Fibroblast of the aortic adventitia (primary cell): Measurements from ENCODE around the gene DEPDC5. TPM values are rescaled to one million over a fixed set of nuclear protein-coding genes. Genes with fewer than 3 reads are reported as not detected.
A peak's percentile ranks its signal among the peaks of the same experiment; 100 is the strongest.

Experiments used
- DNase-seq: peaks from one replicate; pipeline ENCODE4 v3.0.0-alpha.2; 2010; ENCODE audit warnings: low read depth
- H3K4me3 ChIP-seq: 2 replicates; pipeline ENCODE4 v1.5.1; 2011; ENCODE audit warnings: low read depth, mild to moderate bottlenecking, control low read depth, low read length, moderate library complexity
- total RNA-seq: library from RNA; depleted of rRNA; stranded (reverse); fragments of >200 nt; gene quantifications from 2 replicates; pipeline ENCODE4 v1.2.3, GENCODE V29; 2012; ENCODE audit warnings: low replicate concordance
- TF ChIP-seq, protein P1 (sequence below): IDR thresholded peaks from 2 replicates; pipeline ENCODE4 v1.5.1; 2011; ENCODE audit warnings: mild to moderate bottlenecking, low read length, control low read depth, inconsistent platforms; ENCODE audit not compliant: insufficient read depth

DEPDC5 gene
- total RNA-seq, 1 donor, result 17.7 TPM

DNA sequence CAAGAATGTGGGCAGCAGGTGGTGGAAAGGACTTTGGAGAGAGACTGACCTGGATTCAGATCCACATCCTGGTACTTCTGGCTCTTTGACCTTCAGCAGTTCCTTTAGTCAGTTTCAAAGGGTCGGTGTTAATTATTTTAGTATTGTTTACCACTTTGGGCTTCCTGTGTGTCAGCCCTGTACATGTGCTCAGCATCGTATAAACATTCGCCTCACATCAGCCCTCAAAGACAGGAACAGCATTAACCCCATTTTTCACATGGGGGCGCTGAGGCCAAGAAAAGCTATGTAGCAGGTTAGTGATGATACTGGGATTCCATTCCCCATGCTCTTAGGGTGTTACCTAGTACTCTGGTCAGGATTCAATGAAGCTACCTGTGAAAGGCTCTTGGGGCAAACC lies 118.4 kb downstream of the DEPDC5 start:
- H3K4me3 ChIP-seq, result no peak overlapping the region
- TF ChIP-seq, protein P1, sequence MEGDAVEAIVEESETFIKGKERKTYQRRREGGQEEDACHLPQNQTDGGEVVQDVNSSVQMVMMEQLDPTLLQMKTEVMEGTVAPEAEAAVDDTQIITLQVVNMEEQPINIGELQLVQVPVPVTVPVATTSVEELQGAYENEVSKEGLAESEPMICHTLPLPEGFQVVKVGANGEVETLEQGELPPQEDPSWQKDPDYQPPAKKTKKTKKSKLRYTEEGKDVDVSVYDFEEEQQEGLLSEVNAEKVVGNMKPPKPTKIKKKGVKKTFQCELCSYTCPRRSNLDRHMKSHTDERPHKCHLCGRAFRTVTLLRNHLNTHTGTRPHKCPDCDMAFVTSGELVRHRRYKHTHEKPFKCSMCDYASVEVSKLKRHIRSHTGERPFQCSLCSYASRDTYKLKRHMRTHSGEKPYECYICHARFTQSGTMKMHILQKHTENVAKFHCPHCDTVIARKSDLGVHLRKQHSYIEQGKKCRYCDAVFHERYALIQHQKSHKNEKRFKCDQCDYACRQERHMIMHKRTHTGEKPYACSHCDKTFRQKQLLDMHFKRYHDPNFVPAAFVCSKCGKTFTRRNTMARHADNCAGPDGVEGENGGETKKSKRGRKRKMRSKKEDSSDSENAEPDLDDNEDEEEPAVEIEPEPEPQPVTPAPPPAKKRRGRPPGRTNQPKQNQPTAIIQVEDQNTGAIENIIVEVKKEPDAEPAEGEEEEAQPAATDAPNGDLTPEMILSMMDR, result peak; percentile 12
- DNase-seq, result no peak

DNA sequence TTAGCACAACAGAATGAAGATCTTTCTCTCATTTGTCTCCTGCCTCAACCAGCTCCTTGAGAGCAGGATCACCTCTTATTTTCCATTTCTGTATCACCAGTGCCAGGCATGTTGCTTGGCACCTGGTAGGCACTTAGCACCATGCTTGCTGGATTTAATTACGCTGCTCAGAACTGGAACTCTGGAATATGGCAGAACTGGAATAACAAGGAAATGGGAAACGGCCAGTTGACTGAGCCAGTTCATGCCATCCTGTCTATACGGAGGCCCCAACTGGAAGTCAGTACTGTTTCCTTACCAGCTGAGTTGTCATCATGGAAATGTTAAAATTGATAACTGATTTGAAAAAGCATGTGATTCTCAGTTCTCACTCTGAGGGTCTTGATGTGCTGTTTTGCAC lies 121.0 kb downstream of the DEPDC5 start:
- TF ChIP-seq, protein P1, result no peak
- no peak for DNase-seq
- H3K4me3 ChIP-seq, result no peak overlapping the region

DNA sequence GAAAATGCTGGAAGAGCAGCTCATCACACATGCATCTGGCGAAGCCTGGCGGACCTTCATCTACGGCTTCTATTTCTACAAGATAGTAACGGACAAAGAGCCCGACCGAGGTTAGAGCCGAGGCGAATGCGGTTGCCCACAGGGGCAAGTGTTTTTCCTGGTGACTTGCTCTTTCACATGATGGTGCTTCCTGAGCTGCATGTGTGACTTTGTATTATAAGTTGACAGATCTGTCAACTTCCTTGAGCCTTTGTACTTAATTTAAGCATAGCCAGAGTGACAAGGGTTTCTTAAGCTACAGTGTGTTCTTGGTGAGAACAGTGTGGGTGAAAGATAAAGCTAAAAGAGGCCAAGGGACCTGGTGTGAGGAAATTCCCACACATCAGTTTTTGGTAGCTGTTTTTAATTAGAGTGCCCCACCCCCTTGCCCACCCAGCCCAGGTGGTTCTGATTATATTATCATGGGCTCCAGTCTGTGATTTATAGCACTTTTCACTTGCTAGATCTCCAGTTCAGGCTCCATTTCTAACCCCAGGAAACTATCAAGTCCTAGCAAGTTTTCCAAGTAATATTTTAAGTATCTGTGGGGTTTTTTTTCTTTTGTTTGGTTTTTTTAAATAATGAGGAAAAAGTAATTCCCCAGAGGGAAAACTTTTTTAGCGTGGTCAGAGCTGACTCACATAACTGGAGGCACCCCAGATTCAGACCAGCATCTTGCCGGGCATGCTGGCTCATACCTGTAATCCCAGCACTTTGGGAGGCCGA lies 122.5 kb downstream of the DEPDC5 start:
- TF ChIP-seq, protein P1, result no peak
- DNase-seq, result peak; percentile 69
- no peak overlapping the region for H3K4me3 ChIP-seq

DNA sequence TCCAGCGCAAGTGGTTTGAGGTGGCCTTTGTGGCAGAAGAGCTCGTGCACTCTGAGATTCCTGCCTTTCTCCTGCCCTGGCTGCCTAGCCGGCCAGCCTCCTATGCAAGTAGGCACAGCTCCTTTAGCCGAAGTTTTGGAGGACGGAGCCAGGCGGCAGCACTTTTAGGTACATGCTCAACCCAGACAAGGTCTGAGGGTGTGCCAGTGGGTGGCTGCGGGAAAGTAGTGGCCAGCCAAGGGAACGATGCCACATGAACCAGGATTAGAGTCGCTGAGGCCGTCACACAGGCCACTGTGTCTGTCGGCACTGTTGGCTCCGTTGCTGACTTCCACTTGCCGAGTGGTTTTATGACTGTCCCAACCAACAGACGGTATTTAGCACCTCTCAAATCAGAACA lies 125.8 kb downstream of the DEPDC5 start:
- TF ChIP-seq, protein P1, result no peak
- no peak for DNase-seq
- H3K4me3 ChIP-seq, result no peak overlapping the region

DNA sequence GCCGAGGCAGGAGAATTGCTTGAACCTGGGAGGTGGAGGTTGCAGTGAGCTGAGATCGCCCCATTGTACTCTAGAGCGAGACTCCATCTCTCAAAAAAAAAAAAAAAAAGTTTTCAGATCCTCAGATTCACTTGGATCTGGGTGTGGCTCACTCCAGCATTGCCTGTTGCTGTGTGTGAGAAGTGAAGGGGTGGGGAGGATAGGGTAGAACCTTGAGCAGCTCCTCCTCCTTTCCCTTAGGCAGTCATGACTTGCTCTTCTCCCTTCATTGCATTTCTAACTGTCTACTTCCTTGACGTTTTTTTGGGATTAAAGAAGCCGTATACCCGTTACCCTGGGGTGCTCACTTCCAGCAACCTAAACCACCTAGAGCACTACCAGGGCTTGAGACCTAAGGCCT lies 127.4 kb downstream of the DEPDC5 start:
- DNase-seq, result no peak
- TF ChIP-seq, protein P1, result no peak
- H3K4me3 ChIP-seq, result no peak overlapping the region

DNA sequence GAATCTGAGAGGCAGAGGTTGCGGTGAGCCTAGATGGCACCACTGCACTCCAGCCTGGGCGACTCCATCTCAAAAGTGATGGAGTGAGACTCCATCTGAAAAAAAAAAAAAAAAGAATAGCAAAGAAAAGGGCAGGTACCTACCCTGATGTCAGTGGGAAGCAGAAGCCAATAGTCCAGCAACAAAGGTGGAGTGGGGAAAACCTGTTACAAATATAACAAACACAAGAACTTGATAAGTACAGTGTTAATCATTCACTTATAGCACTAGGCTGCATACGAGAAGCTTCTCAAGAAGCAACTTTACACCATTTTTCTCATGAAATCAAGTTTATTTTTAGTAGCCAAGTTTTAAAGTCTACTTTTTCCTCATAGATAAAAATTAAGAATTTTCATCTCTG lies 128.0 kb downstream of the DEPDC5 start:
- no peak for DNase-seq
- TF ChIP-seq, protein P1, result no peak
- H3K4me3 ChIP-seq, result no peak overlapping the region

DNA sequence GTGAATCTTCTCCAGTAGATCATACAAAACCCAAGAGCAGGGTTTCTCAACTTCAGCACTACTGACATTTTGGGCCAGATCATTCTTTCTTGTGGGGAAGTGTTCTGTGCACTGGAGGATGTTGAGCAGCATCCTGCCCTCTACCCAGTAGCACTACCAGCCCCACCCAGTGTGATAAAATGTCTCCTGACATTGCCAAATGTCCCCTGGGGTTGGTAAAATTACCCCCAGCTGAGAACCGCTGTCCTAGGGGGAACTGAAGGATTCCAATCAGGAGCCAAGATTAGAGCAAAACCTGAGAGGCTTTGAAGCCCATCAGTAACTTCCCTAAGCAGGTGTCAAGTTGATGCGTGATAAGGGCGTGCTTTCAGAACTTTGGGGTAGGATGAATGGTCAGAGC lies 129.2 kb downstream of the DEPDC5 start:
- DNase-seq, result no peak
- H3K4me3 ChIP-seq, result no peak overlapping the region
- TF ChIP-seq, protein P1, result no peak
